Astrocyte (in vitro differentiated cells and primary cell): ENCODE measurements around the gene RAB8B. TPM values are rescaled to one million over a fixed set of nuclear protein-coding genes. Genes with fewer than 3 reads are reported as not detected.

Source experiments
- DNase-seq: peaks from one replicate; pipeline ENCODE4 v3.0.0-alpha.2; 2010; ENCODE audit warnings: low read depth
- FAIRE-seq: peaks from 2 replicates; lab custom pipeline; 2011; peaks lifted over from hg19 to GRCh38; lab: Jason Lieb, UNC
- H2AFZ ChIP-seq: 2 replicates; pipeline ENCODE4 v1.6.0; 2012; ENCODE audit warnings: low read depth, low read length, inconsistent platforms
- H3K27ac ChIP-seq: 2 replicates; pipeline ENCODE4 v1.5.1; 2011; ENCODE audit warnings: low read depth, low read length, inconsistent platforms
- H3K27me3 ChIP-seq: 2 replicates; pipeline ENCODE4 v1.6.0; 2011; ENCODE audit warnings: low read length, inconsistent platforms; ENCODE audit not compliant: insufficient read depth
- H3K36me3 ChIP-seq: 2 replicates; pipeline ENCODE4 v1.5.1; 2011; ENCODE audit warnings: low read length, inconsistent platforms; ENCODE audit not compliant: insufficient read depth
- H3K4me1 ChIP-seq: 2 replicates; pipeline ENCODE4 v1.5.1; 2011; ENCODE audit warnings: low read length, inconsistent platforms; ENCODE audit not compliant: insufficient read depth
- H3K4me2 ChIP-seq: 2 replicates; pipeline ENCODE4 v1.6.0; 2012; ENCODE audit warnings: low read length, inconsistent platforms
- H3K4me3 ChIP-seq: 2 replicates; pipeline ENCODE4 v1.5.1; 2011; ENCODE audit warnings: low read depth, mild to moderate bottlenecking, low read length, inconsistent platforms; ENCODE audit not compliant: insufficient read depth
- H3K79me2 ChIP-seq: 2 replicates; pipeline ENCODE4 v1.6.0; 2012; ENCODE audit warnings: mild to moderate bottlenecking, low read length, inconsistent platforms; ENCODE audit not compliant: insufficient read depth
- H3K9ac ChIP-seq: 2 replicates; pipeline ENCODE4 v1.6.0; 2012; ENCODE audit warnings: mild to moderate bottlenecking, low read length, inconsistent platforms
- H3K9me3 ChIP-seq: 2 replicates; pipeline ENCODE4 v1.5.1; 2012; ENCODE audit warnings: low read depth, mild to moderate bottlenecking, low read length, inconsistent platforms; ENCODE audit not compliant: insufficient read depth
- H4K20me1 ChIP-seq: 2 replicates; pipeline ENCODE4 v1.6.0; 2012; ENCODE audit warnings: low read length, inconsistent platforms; ENCODE audit not compliant: insufficient read depth
- H3K27ac Mint-ChIP-seq: one replicate; pipeline ENCODE4 v1.8.0; 2021; ENCODE audit warnings: mild to moderate bottlenecking, mixed read lengths; ENCODE audit not compliant: unreplicated experiment
- H3K27me3 Mint-ChIP-seq: one replicate; pipeline ENCODE4 v1.8.0; 2021; ENCODE audit warnings: low read depth, mixed read lengths; ENCODE audit not compliant: unreplicated experiment
- H3K36me3 Mint-ChIP-seq: one replicate; pipeline ENCODE4 v1.8.0; 2021; ENCODE audit warnings: low read depth, mixed read lengths; ENCODE audit not compliant: unreplicated experiment
- H3K4me1 Mint-ChIP-seq: one replicate; pipeline ENCODE4 v1.8.0; 2021; ENCODE audit warnings: low read depth, mixed read lengths; ENCODE audit not compliant: unreplicated experiment
- H3K4me3 Mint-ChIP-seq: one replicate; pipeline ENCODE4 v1.8.0; 2021; ENCODE audit warnings: mild to moderate bottlenecking, moderate library complexity, mixed read lengths; ENCODE audit not compliant: unreplicated experiment
- H3K9me3 Mint-ChIP-seq: one replicate; pipeline ENCODE4 v1.8.0; 2021; ENCODE audit warnings: mild to moderate bottlenecking, mixed read lengths; ENCODE audit not compliant: unreplicated experiment
- EZH2 ChIP-seq: IDR thresholded peaks from 2 replicates; pipeline ENCODE4 v1.6.1; 2012; ENCODE audit warnings: mild to moderate bottlenecking, low read length, inconsistent platforms; ENCODE audit not compliant: insufficient read depth
- total RNA-seq: library from RNA; stranded (reverse); gene quantifications from 2 replicates; pipeline ENCODE4 v1.2.1, GENCODE V29; 2021
- TF ChIP-seq, protein P1 (sequence below): IDR thresholded peaks from 2 replicates; pipeline ENCODE4 v1.5.1; 2011; ENCODE audit warnings: low read depth, mild to moderate bottlenecking, inconsistent platforms, low read length, moderate library complexity; ENCODE audit not compliant: insufficient read depth

The RAB8B gene
- total RNA-seq, 1 donor from 2014 or later: 49.3 TPM

- Histone ChIP-seq H3K79me2 (peaks cover 42% of the 10 kb centered on the region), H3K36me3 (no peaks in the 10 kb centered on the region), H3K4me2 (no peak overlapping the region), H3K9ac (no peak overlapping the region), H3K9me3 (no peaks in the 10 kb centered on the region), H2AFZ (no peak overlapping the region), H3K4me3 (no peak overlapping the region), H3K4me1 (peaks cover 30% of the 10 kb centered on the region), H4K20me1 (no peaks in the 10 kb centered on the region), H3K27me3 (no peaks in the 10 kb centered on the region), H3K27ac (no peak overlapping the region)
- H3K36me3 Mint-ChIP-seq: peaks cover 7% of the 10 kb centered on the region
- H3K4me1 Mint-ChIP-seq: peaks cover 43% of the 10 kb centered on the region
- no peak overlapping the region for H3K4me3 Mint-ChIP-seq
- TF ChIP-seq EZH2: no peak
- TF ChIP-seq, protein P1, sequence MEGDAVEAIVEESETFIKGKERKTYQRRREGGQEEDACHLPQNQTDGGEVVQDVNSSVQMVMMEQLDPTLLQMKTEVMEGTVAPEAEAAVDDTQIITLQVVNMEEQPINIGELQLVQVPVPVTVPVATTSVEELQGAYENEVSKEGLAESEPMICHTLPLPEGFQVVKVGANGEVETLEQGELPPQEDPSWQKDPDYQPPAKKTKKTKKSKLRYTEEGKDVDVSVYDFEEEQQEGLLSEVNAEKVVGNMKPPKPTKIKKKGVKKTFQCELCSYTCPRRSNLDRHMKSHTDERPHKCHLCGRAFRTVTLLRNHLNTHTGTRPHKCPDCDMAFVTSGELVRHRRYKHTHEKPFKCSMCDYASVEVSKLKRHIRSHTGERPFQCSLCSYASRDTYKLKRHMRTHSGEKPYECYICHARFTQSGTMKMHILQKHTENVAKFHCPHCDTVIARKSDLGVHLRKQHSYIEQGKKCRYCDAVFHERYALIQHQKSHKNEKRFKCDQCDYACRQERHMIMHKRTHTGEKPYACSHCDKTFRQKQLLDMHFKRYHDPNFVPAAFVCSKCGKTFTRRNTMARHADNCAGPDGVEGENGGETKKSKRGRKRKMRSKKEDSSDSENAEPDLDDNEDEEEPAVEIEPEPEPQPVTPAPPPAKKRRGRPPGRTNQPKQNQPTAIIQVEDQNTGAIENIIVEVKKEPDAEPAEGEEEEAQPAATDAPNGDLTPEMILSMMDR: no peak
- H3K27ac Mint-ChIP-seq: no peak overlapping the region
- H3K27me3 Mint-ChIP-seq: no peaks in the 10 kb centered on the region
- DNase-seq: no peak
- H3K9me3 Mint-ChIP-seq: no peaks in the 10 kb centered on the region
- FAIRE-seq: no peak
Measured at GRCh38 chr15:63238171-63238570, 48.8 kb downstream of the RAB8B start.

GRCh38 chr15:63238796-63239195 lies 49.4 kb downstream of the RAB8B start:
- H3K4me3 ChIP-seq: no peak overlapping the region
- H3K4me3 Mint-ChIP-seq: peak overlapping the region; percentile 60
- peaks cover 3% of the 10 kb centered on the region for H3K9me3 Mint-ChIP-seq
- FAIRE-seq (peak; percentile 76), DNase-seq (peak; percentile 86)
- no peaks in the 10 kb centered on the region for H3K27me3 ChIP-seq
- peaks cover 10% of the 10 kb centered on the region for H3K36me3 Mint-ChIP-seq
- H3K4me1 Mint-ChIP-seq: peaks cover 37% of the 10 kb centered on the region
- H3K4me1 ChIP-seq: peaks cover 29% of the 10 kb centered on the region
- H3K9me3 ChIP-seq: no peaks in the 10 kb centered on the region
- peak overlapping the region; percentile 19 for H3K27ac ChIP-seq
- peak overlapping the region; percentile 5 for H3K4me2 ChIP-seq
- H3K36me3 ChIP-seq: no peaks in the 10 kb centered on the region
- peaks cover 42% of the 10 kb centered on the region for H3K79me2 ChIP-seq
- H3K27ac Mint-ChIP-seq: peak overlapping the region; percentile 75
- no peak for TF ChIP-seq EZH2
- TF ChIP-seq, protein P1: no peak
- no peaks in the 10 kb centered on the region for H3K27me3 Mint-ChIP-seq
- no peaks in the 10 kb centered on the region for H4K20me1 ChIP-seq
- no peak overlapping the region for H3K9ac ChIP-seq
- H2AFZ ChIP-seq: no peak overlapping the region

DNA sequence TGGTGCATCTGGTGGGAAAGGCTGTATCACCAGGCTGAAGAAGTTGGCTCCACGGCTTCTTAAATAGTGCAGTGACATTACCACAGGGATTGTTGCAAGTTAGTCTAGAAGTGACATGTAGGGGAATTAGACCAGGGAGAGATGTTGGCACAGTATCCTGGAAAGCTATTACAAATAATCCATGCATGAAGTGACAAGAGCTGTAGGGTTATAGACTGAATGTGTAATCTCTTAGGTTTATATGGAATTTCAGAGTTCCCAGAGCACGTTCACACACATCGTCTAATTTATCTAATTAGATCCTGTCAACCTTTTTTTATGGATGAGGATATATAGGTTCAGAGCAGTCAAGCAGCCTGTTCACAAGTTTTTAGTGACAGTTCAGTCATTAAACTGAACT lies 50.7 kb downstream of the RAB8B start:
- H3K27ac Mint-ChIP-seq: no peak overlapping the region
- Histone ChIP-seq H3K4me2 (no peak overlapping the region), H3K27me3 (no peaks in the 10 kb centered on the region), H3K36me3 (no peaks in the 10 kb centered on the region), H3K9me3 (no peaks in the 10 kb centered on the region), H3K4me3 (no peak overlapping the region), H2AFZ (no peak overlapping the region), H3K4me1 (peaks cover 29% of the 10 kb centered on the region), H3K9ac (no peak overlapping the region), H3K27ac (no peak overlapping the region), H3K79me2 (peaks cover 42% of the 10 kb centered on the region), H4K20me1 (no peaks in the 10 kb centered on the region)
- FAIRE-seq: no peak
- peaks cover 38% of the 10 kb centered on the region for H3K4me1 Mint-ChIP-seq
- H3K4me3 Mint-ChIP-seq: no peak overlapping the region
- no peak for DNase-seq
- TF ChIP-seq, protein P1: no peak
- TF ChIP-seq EZH2: no peak
- no peaks in the 10 kb centered on the region for H3K27me3 Mint-ChIP-seq
- peaks cover 10% of the 10 kb centered on the region for H3K36me3 Mint-ChIP-seq
- peaks cover 3% of the 10 kb centered on the region for H3K9me3 Mint-ChIP-seq
